GM23338 (cell line): Measurements from ENCODE around the gene P2RY13. TPM values are rescaled to one million over a fixed set of nuclear protein-coding genes. Genes with fewer than 3 reads are reported as not detected.
A peak's percentile ranks its signal among the peaks of the same experiment; 100 is the strongest.

Source experiments
- ATAC-seq: fragments of 200-7000 bp; cut with Tn5 transposase; 3 replicates; pipeline ENCODE4 v1.9.1; 2020
- DNase-seq: peaks from one replicate; pipeline ENCODE4 v3.0.0-alpha.2; 2015; ENCODE audit warnings: low spot score
- H2AFZ ChIP-seq: fragments of 200-600 bp; sonication (generic); 2 replicates; pipeline ENCODE4 v1.8.0; 2016; ENCODE audit warnings: antibody characterized with exemption, mild to moderate bottlenecking, moderate library complexity
- H3F3A ChIP-seq: fragments of 200-600 bp; sonication (generic); replicated peaks from 2 replicates; pipeline ENCODE4 v1.8.0; 2017; ENCODE audit warnings: antibody characterized with exemption, mixed run types, low read depth
- H3K27ac ChIP-seq: fragments of 200-600 bp; sonication (generic); 2 replicates; pipeline ENCODE4 v1.6.1; 2016; ENCODE audit warnings: low read depth
- H3K27me3 ChIP-seq: fragments of 200-600 bp; sonication (generic); 2 replicates; pipeline ENCODE4 v1.8.0; 2016; ENCODE audit warnings: mild to moderate bottlenecking, mixed run types, moderate library complexity; ENCODE audit not compliant: insufficient read depth
- H3K36me3 ChIP-seq: fragments of 200-600 bp; sonication (generic); 2 replicates; pipeline ENCODE4 v1.8.0; 2016; ENCODE audit warnings: mild to moderate bottlenecking; ENCODE audit not compliant: insufficient read depth
- H3K4me1 ChIP-seq: fragments of 200-600 bp; sonication (generic); 2 replicates; pipeline ENCODE4 v1.8.0; 2016; ENCODE audit warnings: mild to moderate bottlenecking, moderate library complexity; ENCODE audit not compliant: insufficient read depth
- H3K4me2 ChIP-seq: fragments of 200-600 bp; sonication (generic); 2 replicates; pipeline ENCODE4 v1.7.1; 2017; ENCODE audit warnings: mixed run types
- H3K4me3 ChIP-seq: fragments of 200-600 bp; sonication (generic); 2 replicates; pipeline ENCODE4 v1.6.1; 2016; ENCODE audit warnings: mixed run types
- H3K79me2 ChIP-seq: fragments of 200-600 bp; sonication (generic); replicated peaks from 2 replicates; pipeline ENCODE4 v1.8.0; 2017; ENCODE audit warnings: mild to moderate bottlenecking; ENCODE audit not compliant: insufficient read depth
- H3K9me2 ChIP-seq: fragments of 200-600 bp; sonication (generic); 2 replicates; pipeline ENCODE4 v1.8.0; 2017; ENCODE audit not compliant: insufficient read depth
- H4K20me1 ChIP-seq: fragments of 200-600 bp; sonication (generic); replicated peaks from 2 replicates; pipeline ENCODE4 v1.8.0; 2017; ENCODE audit warnings: mild to moderate bottlenecking; ENCODE audit not compliant: insufficient read depth
- H3K27ac Mint-ChIP-seq: 2 replicates; pipeline ENCODE4 v1.8.0; 2020; ENCODE audit warnings: inconsistent platforms, mild to moderate bottlenecking, moderate library complexity, mixed read lengths
- H3K27me3 Mint-ChIP-seq: 3 replicates; pipeline ENCODE4 v1.8.0; 2022; ENCODE audit warnings: low read depth, mild to moderate bottlenecking, moderate library complexity, mixed read lengths, inconsistent platforms; ENCODE audit not compliant: insufficient read depth, poor library complexity
- H3K36me3 Mint-ChIP-seq: 3 replicates; pipeline ENCODE4 v1.8.0; 2021; ENCODE audit warnings: low read depth, mild to moderate bottlenecking, inconsistent platforms, moderate library complexity, mixed read lengths
- H3K4me1 Mint-ChIP-seq: 3 replicates; pipeline ENCODE4 v1.8.0; 2020; ENCODE audit warnings: mild to moderate bottlenecking, inconsistent platforms, mixed read lengths
- H3K4me3 Mint-ChIP-seq: 3 replicates; pipeline ENCODE4 v1.8.0; 2021; ENCODE audit warnings: moderate library complexity, mild to moderate bottlenecking, inconsistent platforms, mixed read lengths
- H3K9me3 Mint-ChIP-seq: 3 replicates; pipeline ENCODE4 v1.8.0; 2020; ENCODE audit warnings: moderate library complexity, mild to moderate bottlenecking, inconsistent platforms, mixed read lengths
- CREB1 ChIP-seq: fragments of 250-450 bp; sonication (Bioruptor Pico); IDR thresholded peaks from 2 replicates; pipeline ENCODE4 v1.5.0; 2020; ENCODE audit warnings: low read depth, mild to moderate bottlenecking, moderate library complexity
- ETS1 ChIP-seq: IDR thresholded peaks from 2 replicates; pipeline ENCODE4 v1.6.1; 2016; ENCODE audit warnings: antibody characterized with exemption
- EZH2 ChIP-seq: fragments of 200-600 bp; sonication (generic); IDR thresholded peaks from one replicate; pipeline ENCODE4 v1.8.0; 2017; ENCODE audit warnings: antibody characterized with exemption, mild to moderate bottlenecking, low read depth; ENCODE audit not compliant: unreplicated experiment
- EZH2phosphoT487 ChIP-seq: fragments of 200-600 bp; sonication (generic); IDR thresholded peaks from one replicate; pipeline ENCODE4 v1.8.1; 2018; ENCODE audit warnings: antibody characterized with exemption; ENCODE audit not compliant: unreplicated experiment
- JUNB ChIP-seq: IDR thresholded peaks from one replicate; pipeline ENCODE4 v1.6.1; 2016; ENCODE audit warnings: antibody characterized with exemption; ENCODE audit not compliant: unreplicated experiment
- NANOG ChIP-seq: IDR thresholded peaks from 2 replicates; pipeline ENCODE4 v1.6.1; 2016; ENCODE audit warnings: antibody characterized with exemption, borderline replicate concordance
- POLR2AphosphoS5 ChIP-seq: IDR thresholded peaks from 2 replicates; pipeline ENCODE4 v1.6.1; 2016; ENCODE audit warnings: antibody characterized with exemption, low read depth
- REST ChIP-seq: IDR thresholded peaks from one replicate; pipeline ENCODE4 v1.6.1; 2018; ENCODE audit warnings: antibody characterized with exemption; ENCODE audit not compliant: unreplicated experiment
- STAT1 ChIP-seq: IDR thresholded peaks from one replicate; pipeline ENCODE4 v1.6.1; 2016; ENCODE audit warnings: antibody characterized with exemption; ENCODE audit not compliant: unreplicated experiment
- ZNF114 ChIP-seq: fragments of 250-450 bp; sonication (Bioruptor Pico); IDR thresholded peaks from 2 replicates; pipeline ENCODE4 v1.5.0; 2020; ENCODE audit warnings: mild to moderate bottlenecking, moderate library complexity
- ZNF331 ChIP-seq: fragments of 250-450 bp; sonication (Bioruptor Pico); IDR thresholded peaks from 2 replicates; pipeline ENCODE4 v1.5.0; 2020; ENCODE audit warnings: low read depth, mild to moderate bottlenecking, moderate library complexity
- polyA plus RNA-seq: library from polyadenylated mRNA; unstranded; fragments of >200 nt; fragmentation: Nextera tagmentation; extraction: Ambion mirVana; gene quantifications from 2 replicates; pipeline ENCODE4 v1.2.1, GENCODE V29; 2016
- total RNA-seq: library from RNA; depleted of rRNA; stranded (reverse); fragments of >200 nt; shearing (Covaris generic); gene quantifications from 2 replicates; pipeline ENCODE4 v1.2.3, GENCODE V29; 2014
- TF ChIP-seq, protein P1 (sequence below), 2 experiments: fragments of 200-600 bp in 1 of 2; sonication (generic) in 1 of 2; conservative IDR thresholded peaks; 2 replicates each; pipeline versions ENCODE4 v1.5.1 to v1.6.1; 2016 to 2017; ENCODE audit warnings: antibody characterized with exemption in 2 of 2, low read depth in 2 of 2, mild to moderate bottlenecking in 2 of 2, moderate library complexity in 1 of 2
- TF ChIP-seq, protein P2 (sequence below): fragments of 250-450 bp; sonication (Bioruptor Pico); IDR thresholded peaks from 2 replicates; pipeline ENCODE4 v1.5.0; 2020; ENCODE audit warnings: mild to moderate bottlenecking, moderate library complexity

The P2RY13 gene
- total and polyA plus RNA-seq, 2 experiments from 2014 or later: 0.68 TPM; not detected in 1

DNA sequence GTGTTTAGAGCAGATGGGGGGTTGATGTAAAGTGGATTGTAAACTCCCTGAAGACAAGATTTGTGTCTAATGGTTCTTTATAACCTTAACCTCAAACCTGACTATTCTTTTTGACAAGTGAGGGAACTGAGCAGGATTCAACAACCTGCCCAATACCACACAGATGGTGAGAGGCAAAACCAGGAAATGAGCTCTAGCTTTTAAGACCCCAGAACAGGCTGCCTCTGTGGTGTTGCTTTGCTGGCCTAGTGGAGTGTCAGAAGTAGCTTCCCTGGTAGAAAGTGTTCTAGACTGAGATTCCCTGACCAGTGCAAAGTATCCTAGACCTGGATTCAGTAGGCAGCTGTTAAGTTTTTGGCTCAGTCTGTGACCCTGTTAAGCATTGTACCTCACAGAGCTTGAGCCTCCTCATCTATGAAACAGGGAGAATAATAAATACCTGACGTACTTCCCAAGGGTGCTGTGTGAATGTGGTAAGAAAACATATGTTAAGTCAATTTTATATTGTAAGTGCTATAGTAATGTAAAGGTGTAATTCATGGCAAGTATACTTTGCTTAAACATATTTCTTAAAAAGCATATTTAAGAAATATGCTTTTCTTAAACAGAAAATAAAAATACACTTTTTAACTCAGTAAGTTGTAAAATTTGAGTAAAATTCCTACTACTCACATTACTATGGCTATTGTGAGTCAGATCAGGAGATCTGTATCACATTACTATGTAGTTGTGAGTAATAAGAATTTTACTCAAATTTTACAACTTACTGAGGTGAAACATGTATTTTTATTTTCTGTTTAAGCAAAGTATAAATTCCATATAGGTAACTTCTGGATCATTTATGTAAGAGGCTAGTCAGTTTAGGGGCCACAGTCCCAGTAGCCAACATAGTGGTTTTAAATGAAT lies 21.5 kb downstream of the P2RY13 start:
- no peak for ATAC-seq
- peaks cover 2% of the 10 kb centered on the region for H3K27me3 Mint-ChIP-seq
- Histone ChIP-seq H3K27ac (no peak overlapping the region), H3K4me2 (peak overlapping the region; percentile 12; the same call in 1 of the 2 replicates), H3K4me1 (peaks cover 17% of the 10 kb centered on the region), H3K36me3 (no peaks in the 10 kb centered on the region), H3K4me3 (no peak overlapping the region), H3K9me2 (no peaks in the 10 kb centered on the region), H3F3A (no peaks in the 10 kb centered on the region), H4K20me1 (no peaks in the 10 kb centered on the region), H2AFZ (no peak overlapping the region), H3K27me3 (no peaks in the 10 kb centered on the region), H3K79me2 (no peaks in the 10 kb centered on the region)
- DNase-seq: no peak
- peak overlapping the region; percentile 39; the same call in 2 of the 3 replicates for H3K4me3 Mint-ChIP-seq
- H3K4me1 Mint-ChIP-seq: peaks cover 66% of the 10 kb centered on the region
- no peak for TF ChIP-seq JUNB
- no peak for TF ChIP-seq REST
- TF ChIP-seq, protein P1, sequence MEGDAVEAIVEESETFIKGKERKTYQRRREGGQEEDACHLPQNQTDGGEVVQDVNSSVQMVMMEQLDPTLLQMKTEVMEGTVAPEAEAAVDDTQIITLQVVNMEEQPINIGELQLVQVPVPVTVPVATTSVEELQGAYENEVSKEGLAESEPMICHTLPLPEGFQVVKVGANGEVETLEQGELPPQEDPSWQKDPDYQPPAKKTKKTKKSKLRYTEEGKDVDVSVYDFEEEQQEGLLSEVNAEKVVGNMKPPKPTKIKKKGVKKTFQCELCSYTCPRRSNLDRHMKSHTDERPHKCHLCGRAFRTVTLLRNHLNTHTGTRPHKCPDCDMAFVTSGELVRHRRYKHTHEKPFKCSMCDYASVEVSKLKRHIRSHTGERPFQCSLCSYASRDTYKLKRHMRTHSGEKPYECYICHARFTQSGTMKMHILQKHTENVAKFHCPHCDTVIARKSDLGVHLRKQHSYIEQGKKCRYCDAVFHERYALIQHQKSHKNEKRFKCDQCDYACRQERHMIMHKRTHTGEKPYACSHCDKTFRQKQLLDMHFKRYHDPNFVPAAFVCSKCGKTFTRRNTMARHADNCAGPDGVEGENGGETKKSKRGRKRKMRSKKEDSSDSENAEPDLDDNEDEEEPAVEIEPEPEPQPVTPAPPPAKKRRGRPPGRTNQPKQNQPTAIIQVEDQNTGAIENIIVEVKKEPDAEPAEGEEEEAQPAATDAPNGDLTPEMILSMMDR (conservative IDR thresholded peaks at IDR 0.05; ENCODE audit: low read depth in 2 of 2): no peak
- no peak for TF ChIP-seq POLR2AphosphoS5
- TF ChIP-seq ZNF114 (CRISPR knock-in tag): no peak
- no peak for TF ChIP-seq ZNF331 (CRISPR knock-in tag)
- TF ChIP-seq STAT1: no peak
- no peak for TF ChIP-seq ETS1
- TF ChIP-seq, protein P2, sequence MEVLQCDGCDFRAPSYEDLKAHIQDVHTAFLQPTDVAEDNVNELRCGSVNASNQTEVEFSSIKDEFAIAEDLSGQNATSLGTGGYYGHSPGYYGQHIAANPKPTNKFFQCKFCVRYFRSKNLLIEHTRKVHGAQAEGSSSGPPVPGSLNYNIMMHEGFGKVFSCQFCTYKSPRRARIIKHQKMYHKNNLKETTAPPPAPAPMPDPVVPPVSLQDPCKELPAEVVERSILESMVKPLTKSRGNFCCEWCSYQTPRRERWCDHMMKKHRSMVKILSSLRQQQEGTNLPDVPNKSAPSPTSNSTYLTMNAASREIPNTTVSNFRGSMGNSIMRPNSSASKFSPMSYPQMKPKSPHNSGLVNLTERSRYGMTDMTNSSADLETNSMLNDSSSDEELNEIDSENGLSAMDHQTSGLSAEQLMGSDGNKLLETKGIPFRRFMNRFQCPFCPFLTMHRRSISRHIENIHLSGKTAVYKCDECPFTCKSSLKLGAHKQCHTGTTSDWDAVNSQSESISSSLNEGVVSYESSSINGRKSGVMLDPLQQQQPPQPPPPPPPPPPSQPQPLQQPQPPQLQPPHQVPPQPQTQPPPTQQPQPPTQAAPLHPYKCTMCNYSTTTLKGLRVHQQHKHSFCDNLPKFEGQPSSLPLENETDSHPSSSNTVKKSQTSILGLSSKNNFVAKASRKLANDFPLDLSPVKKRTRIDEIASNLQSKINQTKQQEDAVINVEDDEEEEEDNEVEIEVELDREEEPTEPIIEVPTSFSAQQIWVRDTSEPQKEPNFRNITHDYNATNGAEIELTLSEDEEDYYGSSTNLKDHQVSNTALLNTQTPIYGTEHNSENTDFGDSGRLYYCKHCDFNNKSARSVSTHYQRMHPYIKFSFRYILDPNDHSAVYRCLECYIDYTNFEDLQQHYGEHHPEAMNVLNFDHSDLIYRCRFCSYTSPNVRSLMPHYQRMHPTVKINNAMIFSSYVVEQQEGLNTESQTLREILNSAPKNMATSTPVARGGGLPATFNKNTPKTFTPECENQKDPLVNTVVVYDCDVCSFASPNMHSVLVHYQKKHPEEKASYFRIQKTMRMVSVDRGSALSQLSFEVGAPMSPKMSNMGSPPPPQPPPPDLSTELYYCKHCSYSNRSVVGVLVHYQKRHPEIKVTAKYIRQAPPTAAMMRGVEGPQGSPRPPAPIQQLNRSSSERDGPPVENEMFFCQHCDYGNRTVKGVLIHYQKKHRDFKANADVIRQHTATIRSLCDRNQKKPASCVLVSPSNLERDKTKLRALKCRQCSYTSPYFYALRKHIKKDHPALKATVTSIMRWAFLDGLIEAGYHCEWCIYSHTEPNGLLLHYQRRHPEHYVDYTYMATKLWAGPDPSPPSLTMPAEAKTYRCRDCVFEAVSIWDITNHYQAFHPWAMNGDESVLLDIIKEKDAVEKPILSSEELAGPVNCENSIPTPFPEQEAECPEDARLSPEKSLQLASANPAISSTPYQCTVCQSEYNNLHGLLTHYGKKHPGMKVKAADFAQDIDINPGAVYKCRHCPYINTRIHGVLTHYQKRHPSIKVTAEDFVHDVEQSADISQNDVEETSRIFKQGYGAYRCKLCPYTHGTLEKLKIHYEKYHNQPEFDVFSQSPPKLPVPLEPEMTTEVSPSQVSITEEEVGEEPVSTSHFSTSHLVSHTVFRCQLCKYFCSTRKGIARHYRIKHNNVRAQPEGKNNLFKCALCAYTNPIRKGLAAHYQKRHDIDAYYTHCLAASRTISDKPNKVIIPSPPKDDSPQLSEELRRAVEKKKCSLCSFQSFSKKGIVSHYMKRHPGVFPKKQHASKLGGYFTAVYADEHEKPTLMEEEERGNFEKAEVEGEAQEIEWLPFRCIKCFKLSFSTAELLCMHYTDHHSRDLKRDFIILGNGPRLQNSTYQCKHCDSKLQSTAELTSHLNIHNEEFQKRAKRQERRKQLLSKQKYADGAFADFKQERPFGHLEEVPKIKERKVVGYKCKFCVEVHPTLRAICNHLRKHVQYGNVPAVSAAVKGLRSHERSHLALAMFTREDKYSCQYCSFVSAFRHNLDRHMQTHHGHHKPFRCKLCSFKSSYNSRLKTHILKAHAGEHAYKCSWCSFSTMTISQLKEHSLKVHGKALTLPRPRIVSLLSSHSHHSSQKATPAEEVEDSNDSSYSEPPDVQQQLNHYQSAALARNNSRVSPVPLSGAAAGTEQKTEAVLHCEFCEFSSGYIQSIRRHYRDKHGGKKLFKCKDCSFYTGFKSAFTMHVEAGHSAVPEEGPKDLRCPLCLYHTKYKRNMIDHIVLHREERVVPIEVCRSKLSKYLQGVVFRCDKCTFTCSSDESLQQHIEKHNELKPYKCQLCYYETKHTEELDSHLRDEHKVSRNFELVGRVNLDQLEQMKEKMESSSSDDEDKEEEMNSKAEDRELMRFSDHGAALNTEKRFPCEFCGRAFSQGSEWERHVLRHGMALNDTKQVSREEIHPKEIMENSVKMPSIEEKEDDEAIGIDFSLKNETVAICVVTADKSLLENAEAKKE (CRISPR knock-in tag): no peak
- TF ChIP-seq NANOG: no peak
- no peak for TF ChIP-seq EZH2phosphoT487
- no peak for TF ChIP-seq CREB1 (CRISPR knock-in tag)
- no peak for TF ChIP-seq EZH2
- peak overlapping the region; percentile 63 for H3K27ac Mint-ChIP-seq
- H3K9me3 Mint-ChIP-seq: no peaks in the 10 kb centered on the region
- no peaks in the 10 kb centered on the region for H3K36me3 Mint-ChIP-seq
